HG03159 (cell line): ENCODE results near the gene B4GALT5.
"Not testable (repeated sequence)": the region's sequence is repeated elsewhere in the genome, so short reads cannot be mapped to it uniquely, and the experiment has no call there.

Experiments used
- ATAC-seq: cut with Tn5 transposase; IDR thresholded peaks from one replicate; pipeline ENCODE4 v1.9.1; 2021; ENCODE audit warnings: mild to moderate bottlenecking, moderate library complexity; ENCODE audit not compliant: unreplicated experiment

Gene B4GALT5

DNA sequence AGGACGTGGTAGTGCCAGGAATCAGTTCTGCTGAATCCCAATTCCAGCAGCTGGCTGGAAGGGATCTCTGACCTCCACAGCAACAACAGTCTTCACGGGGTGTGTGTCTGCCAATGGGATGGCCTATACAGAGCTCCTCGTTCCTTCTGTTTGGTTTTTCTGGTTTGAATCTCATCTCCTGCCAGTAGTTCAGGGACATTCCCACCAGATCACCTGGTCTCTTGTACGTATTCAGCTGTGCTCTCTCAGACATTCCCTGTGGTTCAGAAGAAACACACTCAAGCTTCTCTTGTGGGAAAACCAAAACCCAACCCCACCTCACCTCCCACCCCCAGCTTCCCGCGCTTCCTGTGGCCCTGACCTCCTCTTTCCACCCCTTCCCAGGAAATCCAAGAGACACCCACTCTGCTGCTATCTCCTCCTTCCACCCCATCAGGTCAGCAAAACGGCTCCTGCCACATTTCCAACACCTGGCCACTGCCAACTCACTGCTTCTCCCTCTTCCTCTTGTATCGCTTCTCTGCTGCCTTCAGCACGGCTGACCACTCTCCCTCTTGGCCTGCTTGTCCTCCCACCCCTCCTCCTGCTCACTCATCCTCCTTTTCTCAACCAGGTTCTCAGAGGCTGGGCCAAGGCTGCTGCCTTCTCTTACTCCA is 82.5 kb downstream of the B4GALT5 start:
- peak; percentile 37 for ATAC-seq

DNA sequence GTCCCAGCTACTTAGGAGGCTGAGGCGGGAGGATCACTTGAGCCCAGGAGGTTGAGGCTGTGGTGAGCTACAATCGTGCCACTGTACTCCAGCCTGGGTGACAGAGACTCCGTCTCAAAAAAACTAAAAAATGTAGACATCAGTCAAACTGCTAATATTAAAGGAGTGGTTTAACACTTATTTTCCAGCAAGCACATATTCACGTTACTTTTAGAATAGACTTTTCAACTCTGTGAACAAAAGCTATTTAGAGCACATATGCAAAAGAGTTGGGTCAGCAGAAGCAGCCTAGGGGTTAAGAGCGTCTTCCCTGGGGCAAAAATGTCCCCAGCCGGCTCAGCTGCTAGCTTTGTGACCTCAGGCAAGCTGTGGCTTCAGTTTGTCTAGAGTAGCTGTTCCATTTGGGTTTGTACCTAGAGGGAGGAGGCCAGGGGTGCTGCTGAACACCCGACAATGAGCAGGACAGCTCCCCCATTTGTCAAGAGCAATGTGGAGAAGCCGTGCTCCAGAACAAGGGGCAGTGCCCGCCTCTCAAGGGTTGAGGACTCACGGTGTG is 83.2 kb downstream of the B4GALT5 start:
- ATAC-seq, result peak; percentile 62

DNA sequence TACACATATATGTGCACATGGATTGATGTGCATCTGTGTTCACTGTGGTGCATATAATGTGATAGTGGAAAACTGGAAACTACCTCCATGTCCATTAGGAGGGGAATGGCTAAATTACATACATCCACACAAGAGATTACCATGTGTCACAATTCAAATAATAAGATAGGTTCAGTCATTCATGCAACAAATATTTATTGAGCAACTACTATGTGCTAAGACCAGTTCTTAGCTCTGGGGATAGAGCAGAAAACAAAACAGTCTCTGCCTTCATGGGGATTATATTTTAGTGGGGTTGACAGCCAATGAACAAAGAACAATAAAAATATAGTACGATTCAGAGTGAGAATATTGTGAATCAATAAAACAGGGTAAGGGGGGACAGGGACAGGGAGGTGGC is 84.1 kb downstream of the B4GALT5 start:
- no peak for ATAC-seq

DNA sequence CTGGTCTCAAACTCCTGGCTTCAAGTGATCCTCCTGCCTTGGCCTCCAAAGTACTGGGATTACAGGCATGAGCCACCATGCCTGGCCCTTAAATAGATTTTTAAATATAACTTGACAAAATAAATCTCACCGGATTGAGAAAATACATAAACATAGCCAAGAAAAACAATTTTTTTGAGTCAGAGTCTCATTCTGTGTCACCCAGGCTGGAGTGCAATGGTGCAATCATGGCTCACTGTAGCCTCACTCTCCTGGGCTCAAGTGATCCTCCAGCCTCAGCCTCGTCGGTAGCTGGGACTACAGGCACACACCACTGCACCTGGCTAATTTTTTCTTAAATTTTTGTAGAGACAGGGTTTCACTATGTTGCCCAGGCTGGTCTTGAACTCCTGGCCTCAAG is 85.4 kb downstream of the B4GALT5 start:
- not testable (repeated sequence) for ATAC-seq

DNA sequence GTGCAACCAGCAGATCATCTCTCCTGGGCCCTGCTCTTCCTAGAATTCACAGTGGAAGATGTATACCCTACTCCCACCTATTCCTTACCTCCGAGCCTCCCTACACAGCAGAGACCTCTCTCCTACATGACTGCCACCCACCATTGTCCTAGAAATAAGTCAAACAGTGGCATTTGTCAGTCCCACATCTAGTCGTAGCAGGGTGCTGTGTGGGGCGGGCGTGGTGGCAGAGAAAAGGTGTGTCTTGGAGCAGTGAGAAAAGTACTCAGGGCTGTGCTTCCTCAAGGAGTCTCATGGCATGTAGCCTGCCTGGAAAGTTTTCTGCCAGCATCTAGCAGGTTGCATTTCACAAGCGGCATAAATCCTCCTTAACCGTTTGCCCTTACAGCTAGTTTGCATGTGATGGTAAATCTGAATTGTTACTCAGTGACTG is 86.3 kb downstream of the B4GALT5 start:
- no peak for ATAC-seq

DNA sequence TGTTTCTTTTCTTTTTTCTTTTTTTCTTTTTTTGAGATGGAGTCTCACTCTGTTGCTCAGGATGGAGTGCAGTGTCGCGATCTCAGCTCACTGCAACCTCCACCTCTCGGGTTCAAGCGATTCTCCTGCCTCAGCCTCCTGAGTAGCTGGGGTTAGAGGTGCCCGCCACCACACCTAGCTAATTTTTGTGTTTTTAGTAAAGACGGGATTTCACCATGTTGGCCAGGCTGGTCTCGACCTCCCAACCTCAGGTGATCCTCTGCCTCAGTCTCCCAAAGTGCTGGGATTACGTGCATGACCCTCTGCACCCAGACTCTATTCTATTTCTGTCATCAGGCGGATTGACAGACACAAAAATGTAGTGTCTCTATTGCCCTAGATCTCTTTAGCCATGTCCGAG is 88.7 kb downstream of the B4GALT5 start:
- ATAC-seq, result not testable (repeated sequence)

DNA sequence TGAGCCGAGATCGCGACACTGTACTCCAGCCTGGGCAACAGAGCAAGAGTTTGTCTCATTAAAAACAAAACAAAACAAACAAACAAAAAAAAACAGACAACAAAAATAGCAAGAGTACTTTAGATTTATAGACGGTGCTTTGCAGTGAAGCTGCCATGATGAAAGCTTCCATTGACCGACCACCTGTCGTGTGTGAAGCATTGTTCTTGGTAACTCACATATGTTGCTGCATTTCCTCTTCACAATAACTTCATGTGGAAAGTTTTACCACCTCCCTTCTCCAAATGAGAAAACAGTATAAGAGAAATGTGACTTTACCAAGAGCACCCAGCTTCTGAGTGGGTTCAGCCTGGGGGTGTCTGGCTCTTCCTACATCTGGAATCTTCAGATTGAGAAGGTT is 89.4 kb downstream of the B4GALT5 start:
- ATAC-seq, result no peak

DNA sequence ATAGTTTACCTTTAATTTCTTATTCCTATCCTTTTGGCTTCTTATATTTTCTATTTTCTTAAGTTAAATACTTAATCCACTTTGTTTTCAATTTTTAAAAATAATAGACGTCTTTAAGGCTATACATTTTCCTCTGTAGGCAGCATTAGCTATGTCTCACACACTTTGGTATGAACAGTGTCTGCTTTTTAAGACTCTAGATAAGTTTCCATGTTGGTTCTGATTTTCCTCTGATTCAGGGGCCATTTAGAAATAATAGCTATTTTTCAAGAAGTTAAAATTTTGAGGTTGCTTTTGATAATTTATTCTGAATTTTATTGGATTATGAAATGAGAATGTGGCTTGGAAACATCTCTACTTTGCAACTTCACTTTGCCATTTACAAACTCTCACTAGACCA is 91.4 kb downstream of the B4GALT5 start:
- ATAC-seq, result no peak

DNA sequence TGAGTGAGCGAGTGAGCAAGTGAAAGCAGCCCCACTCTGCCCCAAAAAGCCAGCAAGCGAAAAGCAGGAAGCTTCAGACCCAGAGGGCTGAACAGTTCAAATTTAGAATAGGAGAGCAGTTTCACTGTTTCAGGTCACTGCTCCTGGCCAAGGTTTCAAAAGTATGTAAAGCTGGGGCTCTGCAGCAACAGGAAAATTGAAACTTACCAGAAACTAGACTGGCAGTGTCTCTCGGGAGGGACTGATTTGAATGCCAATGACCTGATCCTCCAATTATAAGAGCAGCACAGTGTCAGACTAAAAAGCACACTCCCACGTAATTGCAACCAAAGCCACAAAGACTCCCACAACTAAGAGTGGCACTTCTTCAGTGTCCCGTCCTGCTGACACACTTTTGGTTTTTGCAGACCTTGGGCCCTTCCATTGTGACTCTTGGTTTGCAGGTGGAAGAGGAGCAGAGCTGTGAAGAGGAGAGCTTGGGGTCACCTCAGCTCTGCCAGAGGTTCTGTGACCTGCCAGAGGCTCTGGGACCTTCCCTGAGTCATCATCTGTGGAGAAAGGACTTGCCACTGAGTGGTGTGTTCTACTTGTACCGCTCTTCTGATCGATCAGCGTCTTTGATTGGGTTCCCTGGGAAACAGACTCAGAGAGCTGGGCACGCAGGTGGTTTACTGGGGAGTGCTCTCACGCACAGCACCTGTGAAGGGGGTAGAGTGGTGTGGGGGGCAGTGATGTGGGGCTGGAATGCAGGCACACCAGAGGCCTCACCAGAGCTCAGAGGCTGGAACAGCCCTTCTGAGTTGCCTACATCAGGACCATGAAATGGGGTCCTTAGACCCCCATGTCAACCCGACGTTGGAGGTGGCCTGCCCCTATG is 93.1 kb downstream of the B4GALT5 start:
- ATAC-seq, result peak; percentile 77

DNA sequence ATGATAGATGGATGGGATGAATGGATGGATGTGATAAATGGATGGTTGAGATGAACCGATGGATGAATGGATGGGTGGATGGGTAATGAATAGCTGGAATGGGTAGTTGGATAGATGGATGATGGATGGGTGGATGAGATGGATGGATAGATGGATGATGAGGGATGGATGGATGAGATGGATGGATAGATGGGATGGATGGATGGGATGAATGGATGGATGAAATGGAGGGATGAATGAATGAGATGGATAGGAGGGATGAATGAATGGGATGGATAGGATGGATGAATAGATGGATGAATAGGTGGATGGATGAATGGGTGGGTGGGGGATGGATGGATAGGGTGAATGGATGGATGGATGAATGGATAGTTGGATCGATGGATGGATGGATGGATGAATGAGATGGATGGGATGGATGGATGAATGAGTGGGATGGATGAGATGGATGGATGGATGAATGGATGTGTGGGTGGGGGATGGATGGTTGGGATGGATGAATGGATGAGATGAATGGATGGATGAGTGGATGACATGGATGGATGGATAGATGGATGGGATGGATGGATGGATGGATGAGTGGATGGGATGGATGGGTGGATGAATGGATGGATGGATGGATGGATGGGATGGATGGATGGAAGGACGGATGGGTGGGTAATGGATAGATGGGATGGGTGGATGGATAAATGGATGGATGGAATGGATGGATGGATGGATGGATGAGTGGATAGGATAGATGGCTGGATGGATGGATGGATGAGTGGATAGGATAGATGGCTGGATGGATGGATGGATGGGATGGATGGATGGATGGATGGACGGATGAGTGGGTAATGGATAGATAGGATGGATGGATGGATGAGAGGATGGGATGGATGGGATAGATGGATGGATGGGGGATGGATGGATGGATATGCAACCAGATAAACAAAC is 94.3 kb downstream of the B4GALT5 start:
- no peak for ATAC-seq

DNA sequence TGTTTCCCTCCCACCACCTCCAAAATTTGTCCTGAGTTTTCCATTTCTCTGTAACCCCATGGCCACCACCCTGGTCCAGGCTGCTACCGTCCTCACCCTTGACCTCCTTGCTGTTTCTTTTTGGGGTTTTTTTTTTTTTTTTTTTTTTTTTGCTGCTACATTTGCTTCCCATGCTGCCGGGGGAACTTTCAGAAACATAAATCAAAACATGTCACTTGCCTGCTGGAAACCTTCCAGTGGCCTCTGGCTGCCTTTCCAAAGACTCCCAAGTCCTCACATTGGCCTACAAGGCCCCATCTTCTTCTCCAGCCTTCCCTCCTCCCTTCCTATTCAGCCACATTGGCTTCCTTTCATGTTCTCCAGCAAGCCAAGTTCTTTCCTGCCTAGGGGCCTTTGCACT is 95.4 kb downstream of the B4GALT5 start:
- no peak for ATAC-seq

DNA sequence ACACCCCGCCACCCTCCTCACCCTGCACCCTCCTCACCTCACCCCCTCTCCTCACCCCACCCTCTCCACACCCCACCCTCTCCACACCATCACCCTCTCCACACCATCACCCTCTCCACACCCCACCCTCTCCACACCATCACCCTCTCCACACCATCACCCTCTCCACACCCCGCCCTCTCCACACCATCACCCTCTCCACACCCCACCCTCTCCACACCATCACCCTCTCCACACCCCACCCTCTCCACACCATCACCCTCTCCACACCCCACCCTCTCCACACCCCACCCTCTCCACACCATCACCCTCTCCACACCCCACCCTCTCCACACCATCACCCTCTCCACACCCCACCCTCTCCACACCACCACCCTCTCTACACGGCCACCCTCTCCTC is 96.3 kb downstream of the B4GALT5 start:
- not testable (repeated sequence) for ATAC-seq

DNA sequence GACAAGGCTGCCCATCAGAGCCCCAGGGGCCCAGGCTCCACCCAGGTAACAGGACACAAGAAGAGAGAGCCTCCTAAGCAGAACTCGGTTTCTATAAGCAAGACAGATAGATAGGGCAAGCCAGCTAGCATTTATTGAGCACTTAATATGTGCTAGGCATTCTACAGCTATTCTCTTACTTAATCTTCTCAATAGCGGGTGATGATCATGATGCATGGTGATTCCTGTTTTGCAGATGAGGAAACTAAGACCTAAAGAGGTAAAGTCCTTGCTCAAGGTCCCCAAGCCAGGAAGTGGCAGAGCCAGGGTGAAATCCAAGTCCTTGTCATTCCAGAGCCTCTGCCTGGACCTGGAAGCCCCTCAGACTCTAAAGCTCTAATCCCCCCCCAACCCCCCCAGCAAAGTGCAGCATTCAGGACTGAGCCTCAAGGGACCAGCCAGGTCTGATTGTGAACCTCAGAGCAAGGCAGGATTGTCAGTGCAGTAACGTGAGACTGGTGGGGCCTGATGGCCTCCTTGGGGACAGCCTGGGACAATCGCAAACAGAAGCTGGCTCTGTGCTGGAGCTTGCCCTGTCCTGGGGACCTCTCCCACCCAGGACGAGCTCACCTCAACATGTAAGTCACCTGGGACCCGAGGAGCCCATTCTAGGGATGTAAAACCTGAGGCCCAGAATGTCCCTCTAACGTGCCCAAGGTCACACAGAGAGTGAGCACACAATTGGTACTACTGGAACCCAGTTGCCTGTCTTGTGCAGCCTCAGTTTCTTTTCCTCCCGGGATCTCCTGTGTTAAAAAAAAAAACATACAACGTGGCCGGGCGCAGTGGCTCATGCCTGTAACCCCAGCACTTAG is 97.3 kb downstream of the B4GALT5 start:
- no peak for ATAC-seq

DNA sequence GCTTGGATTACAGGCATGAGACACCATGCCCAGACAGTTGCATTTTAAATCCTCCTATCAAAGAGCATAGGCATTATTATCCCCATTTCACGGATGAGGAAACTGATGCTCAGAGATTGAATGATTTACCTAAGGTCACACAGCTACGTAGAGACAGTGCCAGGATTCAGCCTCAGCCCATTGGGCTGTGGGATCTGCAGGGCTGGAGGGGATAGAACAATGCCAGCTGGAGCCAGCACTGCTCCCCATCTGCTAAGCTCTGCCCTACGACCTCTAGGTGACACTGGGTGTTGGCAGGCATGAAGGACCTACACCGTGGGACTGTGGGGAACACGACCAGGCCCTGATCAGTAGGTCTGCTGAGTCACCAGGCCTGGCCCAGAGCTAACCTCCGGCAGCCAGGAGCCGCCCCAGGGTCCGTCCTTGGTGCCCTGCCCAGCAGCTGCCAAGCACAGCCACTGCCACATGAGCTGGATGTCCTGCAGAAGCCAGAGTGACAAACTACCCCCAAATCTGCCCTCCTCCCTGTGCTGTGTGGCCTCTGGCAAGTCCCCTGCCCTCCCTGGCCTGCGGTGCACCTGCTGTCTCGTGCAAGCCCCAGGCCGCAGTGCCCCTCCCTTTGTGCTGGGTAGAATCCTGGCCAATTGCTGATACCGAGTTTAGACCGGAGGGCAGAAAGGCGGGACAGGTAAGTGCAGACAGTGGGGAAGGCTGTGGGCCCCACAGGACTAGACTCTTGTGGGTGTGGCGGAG is 98.1 kb downstream of the B4GALT5 start:
- ATAC-seq, result no peak

DNA sequence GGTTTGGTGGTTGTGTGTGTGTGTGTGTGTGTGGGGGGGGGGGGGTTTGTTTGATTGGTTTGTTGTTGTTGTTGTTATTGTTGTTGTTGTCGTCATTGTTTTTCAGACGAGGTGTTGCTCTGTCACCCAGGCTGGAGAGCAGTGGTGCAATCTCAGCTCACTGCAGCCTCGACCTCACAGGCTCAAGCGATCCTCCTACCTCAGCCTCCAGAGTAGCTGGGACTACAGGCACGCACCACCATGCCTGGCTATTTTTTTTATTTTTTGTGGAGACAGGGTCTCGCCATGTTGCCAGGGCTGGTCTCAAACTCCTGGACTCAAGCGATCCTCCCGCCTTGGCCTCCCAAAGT is 98.7 kb downstream of the B4GALT5 start:
- not testable (repeated sequence) for ATAC-seq

DNA sequence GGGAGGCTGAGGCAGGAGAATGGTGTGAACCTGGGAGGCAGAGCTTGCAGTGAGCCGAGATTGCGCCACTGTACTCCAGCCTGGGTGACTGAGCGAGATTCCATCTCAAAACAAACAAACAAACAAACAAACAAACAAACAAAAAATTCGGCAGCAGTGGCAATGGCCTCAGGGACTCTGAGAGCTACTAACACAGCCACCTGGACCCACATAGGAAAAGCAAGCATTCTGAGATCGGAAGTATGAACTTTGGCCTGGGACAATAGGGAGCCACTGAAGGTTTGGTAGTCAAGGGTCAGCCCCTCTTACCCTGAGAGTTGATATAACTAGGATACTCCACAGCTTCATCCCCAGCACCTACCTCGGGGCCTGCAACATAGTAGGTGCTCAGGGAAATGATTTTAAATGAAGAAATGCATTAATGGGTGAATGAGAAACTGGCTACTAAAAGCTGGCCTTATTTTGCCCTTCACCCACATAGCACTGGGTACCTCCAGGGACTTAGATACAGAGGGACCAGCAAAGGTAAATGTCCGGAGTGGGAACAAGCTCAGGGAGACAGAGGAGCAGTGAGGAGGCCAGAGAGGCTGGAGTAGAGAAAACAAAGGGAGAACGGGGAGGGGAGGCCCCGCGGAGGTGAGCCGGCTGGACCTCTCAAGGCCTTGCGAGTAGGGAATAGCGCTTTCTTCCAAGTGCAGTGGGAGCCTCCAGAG is 99.2 kb downstream of the B4GALT5 start:
- ATAC-seq, result no peak

DNA sequence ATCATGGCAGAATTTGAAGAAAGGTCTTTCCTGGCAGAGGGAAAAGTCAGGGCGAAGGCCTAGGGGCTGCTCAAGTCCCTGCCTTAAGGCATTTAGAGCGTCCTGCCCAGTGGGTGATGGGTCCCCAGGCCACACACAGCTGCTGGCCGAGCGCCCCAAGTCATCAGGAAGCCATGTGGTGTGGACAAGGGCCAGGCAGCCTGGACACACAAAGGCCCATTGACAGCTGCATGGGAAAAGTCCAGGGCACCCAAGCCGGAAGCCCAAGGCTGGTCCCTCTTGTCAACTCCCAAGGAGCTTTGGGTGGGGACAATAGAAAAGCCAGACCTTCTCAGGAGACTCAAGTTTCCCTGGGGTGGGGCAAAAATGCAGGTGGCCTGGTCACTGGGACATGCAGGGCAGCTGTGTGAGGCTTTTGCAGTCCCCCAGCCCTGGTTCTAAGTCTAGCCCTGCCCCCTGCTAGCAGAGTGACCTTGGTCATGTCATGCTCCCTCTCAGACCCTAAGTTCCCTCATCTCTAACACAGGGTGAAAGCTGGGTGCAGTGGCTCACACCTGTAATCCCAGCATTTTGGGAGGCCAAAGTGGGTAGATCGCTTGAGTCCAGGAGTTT is 101.4 kb downstream of the B4GALT5 start:
- ATAC-seq, result no peak

DNA sequence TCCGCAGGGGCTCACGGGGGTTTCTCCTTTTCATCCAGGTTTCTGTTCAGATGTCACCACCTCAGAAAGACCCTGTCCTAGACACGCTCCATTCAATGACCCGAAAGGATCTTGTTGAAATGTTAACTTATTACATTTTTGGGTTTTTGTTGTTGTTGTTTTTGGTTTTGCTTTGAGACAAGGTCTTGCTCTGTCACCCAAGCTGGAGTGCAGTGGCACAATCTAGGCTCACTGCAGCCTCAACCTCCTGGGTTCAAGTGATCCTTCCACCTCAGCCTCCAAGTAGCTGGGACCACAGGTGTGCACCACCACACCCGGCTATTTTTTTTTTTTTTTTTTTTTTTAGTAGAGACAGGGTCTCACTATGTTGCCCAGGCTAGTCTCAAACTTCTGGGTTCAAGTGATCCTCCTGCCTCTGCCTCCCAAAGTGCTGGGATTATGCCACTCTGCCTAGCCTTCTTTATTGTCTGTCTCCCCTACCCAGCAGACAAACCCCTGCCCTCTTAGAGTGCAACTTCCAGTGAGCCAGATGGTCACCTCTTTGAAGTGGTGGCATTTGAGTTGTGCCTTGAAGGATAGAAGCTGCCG is 102.0 kb downstream of the B4GALT5 start:
- not testable (repeated sequence) for ATAC-seq
